PC-9 (cell line): ENCODE measurements around the gene TUT4. TPM values are rescaled to one million over a fixed set of nuclear protein-coding genes. Genes with fewer than 3 reads are reported as not detected.
A peak's percentile ranks its signal among the peaks of the same experiment; 100 is the strongest.

Experiments
- BruUV-seq: library from RNA; stranded (reverse); fragments of 400-500 nt; replicated peaks from 2 replicates; lab custom pipeline; 2021; lab: Mats Ljungman, UMichigan
- CTCF ChIA-PET: fragments of 300-600 bp; sonication (Branson Sonifier 250); formaldehyde crosslinking; loops from one replicate; lab custom pipeline; 2022; ENCODE audit warnings: antibody characterized with exemption; lab: Charles Lee
- POLR2A ChIA-PET: fragments of 300-600 bp; sonication (Branson Sonifier 250); formaldehyde crosslinking; loops from one replicate; lab custom pipeline; 2022; ENCODE audit warnings: antibody characterized with exemption; ENCODE audit not compliant: unreplicated experiment; lab: Charles Lee
- DNase-seq, 2 experiments: peaks; one replicate each; pipeline versions ENCODE4 v3.0.0 to v3.0.0-alpha.2; 2015 to 2022; ENCODE audit warnings: mixed read lengths in 1 of 2
- H2AFZ ChIP-seq: fragments of 200-600 bp; sonication (generic); 2 replicates; pipeline ENCODE4 v1.8.1; 2017; ENCODE audit warnings: antibody characterized with exemption
- H3F3A ChIP-seq: fragments of 200-600 bp; sonication (generic); 2 replicates; pipeline ENCODE4 v1.8.1; 2017; ENCODE audit warnings: antibody characterized with exemption, mild to moderate bottlenecking, low read depth; ENCODE audit not compliant: insufficient read depth
- H3K27ac ChIP-seq: fragments of 200-600 bp; sonication (generic); 2 replicates; pipeline ENCODE4 v1.6.1; 2016; ENCODE audit warnings: mixed run types
- H3K27me3 ChIP-seq: fragments of 200-600 bp; sonication (generic); 2 replicates; pipeline ENCODE4 v1.6.1; 2016; ENCODE audit warnings: low read depth, mixed run types; ENCODE audit not compliant: insufficient read depth
- H3K36me3 ChIP-seq: fragments of 200-600 bp; sonication (generic); 2 replicates; pipeline ENCODE4 v1.6.1; 2016; ENCODE audit warnings: low read depth, mixed run types
- H3K4me1 ChIP-seq: fragments of 200-600 bp; sonication (generic); replicated peaks from 2 replicates; pipeline ENCODE4 v1.6.1; 2016; ENCODE audit warnings: mixed run types; ENCODE audit not compliant: insufficient read depth
- H3K4me2 ChIP-seq: fragments of 200-600 bp; sonication (generic); 2 replicates; pipeline ENCODE4 v1.6.1; 2017; ENCODE audit warnings: mixed run types
- H3K4me3 ChIP-seq: fragments of 200-600 bp; sonication (generic); 2 replicates; pipeline ENCODE4 v1.6.1; 2016; ENCODE audit warnings: mixed run types
- H3K79me2 ChIP-seq: fragments of 200-600 bp; sonication (generic); 2 replicates; pipeline ENCODE4 v1.6.1; 2017; ENCODE audit warnings: low read depth, mixed run types
- H3K9me2 ChIP-seq: fragments of 200-600 bp; sonication (generic); 2 replicates; pipeline ENCODE4 v1.8.1; 2017; ENCODE audit warnings: mild to moderate bottlenecking; ENCODE audit not compliant: insufficient read depth
- H3K9me3 ChIP-seq: fragments of 200-600 bp; sonication (generic); 2 replicates; pipeline ENCODE4 v1.8.1; 2016; ENCODE audit warnings: low read depth; ENCODE audit not compliant: insufficient read depth
- H4K20me1 ChIP-seq: fragments of 200-600 bp; sonication (generic); 2 replicates; pipeline ENCODE4 v1.8.1; 2017; ENCODE audit not compliant: insufficient read depth
- EZH2 ChIP-seq: fragments of 200-600 bp; sonication (generic); IDR thresholded peaks from 2 replicates; pipeline ENCODE4 v1.8.0; 2017; ENCODE audit warnings: antibody characterized with exemption, low read depth
- intact Hi-C: fragments of 100-400 bp; cut with micrococcal nuclease; formaldehyde crosslinking; loops from one replicate; pipeline ENCODE4 v1.10.0; 2022; ENCODE audit not compliant: unreplicated experiment
- total RNA-seq: library from RNA; stranded (reverse); gene quantifications from 2 replicates; pipeline ENCODE4 v1.2.3, GENCODE V29; 2021
- TF ChIP-seq, protein P1 (sequence below): fragments of 200-600 bp; sonication (generic); conservative IDR thresholded peaks from 2 replicates; pipeline ENCODE4 v1.6.1; 2017; ENCODE audit warnings: mixed run types, antibody characterized with exemption, mild to moderate bottlenecking, moderate library complexity

TUT4 gene
- total RNA-seq, 1 experiment from 2014 or later = 78.3 TPM

DNA sequence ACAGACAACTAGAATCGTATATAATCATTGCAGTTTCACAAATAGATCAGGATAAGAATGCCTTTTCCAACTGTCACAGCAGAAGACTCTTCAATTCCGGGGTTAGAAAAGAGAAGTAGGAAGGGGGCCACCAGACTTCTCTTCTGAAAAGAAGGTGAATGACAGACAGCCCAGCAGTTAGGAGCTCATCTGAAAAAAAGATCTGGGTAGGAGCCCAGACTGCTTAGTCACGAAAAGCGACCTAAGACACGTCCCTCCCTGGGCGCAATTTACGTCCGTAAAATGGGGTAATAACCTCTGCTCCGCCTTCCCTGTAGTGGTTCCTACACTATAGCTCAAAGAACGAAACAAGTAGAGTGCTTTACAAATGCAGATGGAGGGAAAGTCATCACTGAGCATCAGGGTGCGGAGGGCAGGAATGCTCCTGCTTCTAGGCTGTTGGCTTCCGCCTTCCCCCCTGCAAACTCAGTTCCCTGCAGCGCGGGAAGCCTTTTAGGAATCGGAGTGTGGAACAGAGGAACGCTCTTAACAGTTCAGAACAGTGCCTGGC lies 149.3 kb downstream of the TUT4 start:
- Histone ChIP-seq H2AFZ (peak overlapping the region; percentile 95), H3K9me3 (no peaks in the 10 kb centered on the region), H3K4me1 (peaks cover 22% of the 10 kb centered on the region), H3K27me3 (no peaks in the 10 kb centered on the region), H3K9me2 (no peaks in the 10 kb centered on the region), H3K79me2 (peaks cover 53% of the 10 kb centered on the region), H3F3A (no peaks in the 10 kb centered on the region), H3K4me2 (peak overlapping the region; percentile 86), H4K20me1 (no peaks in the 10 kb centered on the region), H3K4me3 (peak overlapping the region; percentile 78), H3K27ac (peak overlapping the region; percentile 83), H3K36me3 (peaks cover 12% of the 10 kb centered on the region; the same call in 1 of the 2 replicates)
- TF ChIP-seq EZH2 = no peak
- TF ChIP-seq, protein P1, sequence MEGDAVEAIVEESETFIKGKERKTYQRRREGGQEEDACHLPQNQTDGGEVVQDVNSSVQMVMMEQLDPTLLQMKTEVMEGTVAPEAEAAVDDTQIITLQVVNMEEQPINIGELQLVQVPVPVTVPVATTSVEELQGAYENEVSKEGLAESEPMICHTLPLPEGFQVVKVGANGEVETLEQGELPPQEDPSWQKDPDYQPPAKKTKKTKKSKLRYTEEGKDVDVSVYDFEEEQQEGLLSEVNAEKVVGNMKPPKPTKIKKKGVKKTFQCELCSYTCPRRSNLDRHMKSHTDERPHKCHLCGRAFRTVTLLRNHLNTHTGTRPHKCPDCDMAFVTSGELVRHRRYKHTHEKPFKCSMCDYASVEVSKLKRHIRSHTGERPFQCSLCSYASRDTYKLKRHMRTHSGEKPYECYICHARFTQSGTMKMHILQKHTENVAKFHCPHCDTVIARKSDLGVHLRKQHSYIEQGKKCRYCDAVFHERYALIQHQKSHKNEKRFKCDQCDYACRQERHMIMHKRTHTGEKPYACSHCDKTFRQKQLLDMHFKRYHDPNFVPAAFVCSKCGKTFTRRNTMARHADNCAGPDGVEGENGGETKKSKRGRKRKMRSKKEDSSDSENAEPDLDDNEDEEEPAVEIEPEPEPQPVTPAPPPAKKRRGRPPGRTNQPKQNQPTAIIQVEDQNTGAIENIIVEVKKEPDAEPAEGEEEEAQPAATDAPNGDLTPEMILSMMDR = no peak
- POLR2A ChIA-PET = interaction anchor here (0.6 to 0.7 kb wide), 4 partner anchors 37 to 348 kb away, joined by 3 to 21 read pairs (median 6); partner anchors contain the start of genes CC2D1B and TXNDC12
- TSS peak; percentile 55 for BruUV-seq
- intact Hi-C loops = loop anchor here (1.0 to 5.0 kb wide), 4 partner anchors 37 to 794 kb away; partner anchors contain the start of genes CC2D1B, CPT2 and TXNDC12
- CTCF ChIA-PET = no interaction called here
- peak in 1 of 2 experiments; percentile 65 for DNase-seq

DNA sequence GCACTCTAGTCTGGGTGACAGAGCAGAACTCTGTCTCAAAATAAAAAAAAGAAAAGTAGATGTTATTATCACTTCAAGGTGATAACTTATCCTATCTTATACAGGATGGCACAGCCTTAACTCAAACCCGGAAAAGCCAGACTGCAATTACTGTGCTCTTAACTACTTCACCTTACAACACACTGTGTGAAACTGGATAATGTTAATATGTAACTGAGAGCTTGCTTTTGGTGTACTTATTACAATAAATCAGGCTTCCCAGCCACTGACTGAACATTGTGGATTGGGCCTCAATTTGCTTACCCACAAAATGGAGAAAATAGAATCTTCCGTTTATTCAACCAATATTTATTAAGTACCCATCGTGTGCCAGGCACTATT lies 150.0 kb downstream of the TUT4 start:
- Histone ChIP-seq H3K9me3 (no peaks in the 10 kb centered on the region), H4K20me1 (no peaks in the 10 kb centered on the region), H3K9me2 (no peaks in the 10 kb centered on the region), H3F3A (no peaks in the 10 kb centered on the region), H3K4me3 (peak overlapping the region; percentile 78), H3K79me2 (peaks cover 53% of the 10 kb centered on the region), H3K27me3 (no peaks in the 10 kb centered on the region), H2AFZ (peak overlapping the region; percentile 95; the same call in 1 of the 2 replicates), H3K4me1 (peaks cover 22% of the 10 kb centered on the region), H3K36me3 (0 out of 2 replicates have a peak, but pooled peaks cover 7% of the 10 kb centered on the region), H3K27ac (peak overlapping the region; percentile 83; the same call in 1 of the 2 replicates), H3K4me2 (peak overlapping the region; percentile 86)
- intact Hi-C loops = loop anchor here (1.0 to 5.0 kb wide), 2 partner anchors 283 to 794 kb away; partner anchors contain the start of gene CPT2
- CTCF ChIA-PET = no interaction called here
- no peak for TF ChIP-seq EZH2
- TF ChIP-seq, protein P1 = no peak
- BruUV-seq = no TSS peak
- no peak for DNase-seq
- POLR2A ChIA-PET = no interaction called here

DNA sequence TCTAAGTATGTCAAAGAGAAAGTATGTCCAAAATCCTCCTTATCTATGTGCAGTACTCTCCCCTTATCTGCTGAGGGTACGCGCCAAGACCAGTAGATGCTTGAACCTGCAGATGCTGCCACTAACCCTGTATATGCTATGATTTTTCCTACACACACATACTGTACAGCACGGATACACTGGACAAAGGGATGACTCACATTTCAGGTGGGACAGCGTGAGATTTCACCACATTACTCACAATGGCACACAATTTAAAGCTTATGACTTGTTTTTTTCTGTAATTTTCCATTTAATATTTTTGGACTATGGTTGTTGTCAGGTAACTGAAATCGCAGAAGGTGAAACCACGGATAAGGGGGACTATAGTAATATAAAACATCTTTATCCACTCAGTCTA lies 152.8 kb downstream of the TUT4 start:
- no peak overlapping the region for H3K4me3 ChIP-seq
- CTCF ChIA-PET = no interaction called here

More for the DNA sequence above, 152.8 kb downstream of the TUT4 start:
- DNase-seq = no peak
- TF ChIP-seq, protein P1 = no peak
- TF ChIP-seq EZH2 = no peak
- Histone ChIP-seq H3K79me2 (peaks cover 26% of the 10 kb centered on the region), H3K4me2 (no peak overlapping the region), H4K20me1 (no peaks in the 10 kb centered on the region), H3F3A (no peaks in the 10 kb centered on the region), H3K4me1 (peaks cover 12% of the 10 kb centered on the region; the same call in 1 of the 2 replicates), H3K27me3 (no peaks in the 10 kb centered on the region), H2AFZ (no peak overlapping the region), H3K9me2 (no peaks in the 10 kb centered on the region), H3K27ac (no peak overlapping the region), H3K9me3 (no peaks in the 10 kb centered on the region), H3K36me3 (0 out of 2 replicates have a peak, but pooled peaks cover under 1% of the 10 kb centered on the region)
- intact Hi-C loops = loop anchor here (5.0 kb wide), 1 partner anchor 797 kb away; the partner anchor contains the start of gene CPT2
- POLR2A ChIA-PET = no interaction called here
- BruUV-seq = no TSS peak
